RWPE1 (cell line): ENCODE data around the gene SRPK2.
"Not testable (repeated sequence)": the region's sequence is repeated elsewhere in the genome, so short reads cannot be mapped to it uniquely, and the experiment has no call there.

Experiments
- CTCF ChIA-PET: fragments of 350-600 bp; sonication (Branson Sonifier 250); formaldehyde crosslinking; extraction: SDS; loops from one replicate; lab custom pipeline; 2021; lab: Yijun Ruan, JAX
- POLR2A ChIA-PET: fragments of 400-600 bp; formaldehyde crosslinking; extraction: SDS; loops from one replicate; lab custom pipeline; 2020; ENCODE audit warnings: antibody characterized with exemption; ENCODE audit not compliant: low non-redundant PET; lab: Yijun Ruan, JAX
- DNase-seq: peaks from one replicate; pipeline ENCODE4 v3.0.0; 2012; ENCODE audit warnings: low spot score
- H3K27ac ChIP-seq: fragments of 450-650 bp; 2 replicates; pipeline ENCODE4 v1.5.1; 2017
- TF ChIP-seq, protein P1 (sequence below): fragments of 450-650 bp; conservative IDR thresholded peaks from 2 replicates; pipeline ENCODE4 v1.5.1; 2017; ENCODE audit warnings: low read depth, mild to moderate bottlenecking

SRPK2 gene

DNA sequence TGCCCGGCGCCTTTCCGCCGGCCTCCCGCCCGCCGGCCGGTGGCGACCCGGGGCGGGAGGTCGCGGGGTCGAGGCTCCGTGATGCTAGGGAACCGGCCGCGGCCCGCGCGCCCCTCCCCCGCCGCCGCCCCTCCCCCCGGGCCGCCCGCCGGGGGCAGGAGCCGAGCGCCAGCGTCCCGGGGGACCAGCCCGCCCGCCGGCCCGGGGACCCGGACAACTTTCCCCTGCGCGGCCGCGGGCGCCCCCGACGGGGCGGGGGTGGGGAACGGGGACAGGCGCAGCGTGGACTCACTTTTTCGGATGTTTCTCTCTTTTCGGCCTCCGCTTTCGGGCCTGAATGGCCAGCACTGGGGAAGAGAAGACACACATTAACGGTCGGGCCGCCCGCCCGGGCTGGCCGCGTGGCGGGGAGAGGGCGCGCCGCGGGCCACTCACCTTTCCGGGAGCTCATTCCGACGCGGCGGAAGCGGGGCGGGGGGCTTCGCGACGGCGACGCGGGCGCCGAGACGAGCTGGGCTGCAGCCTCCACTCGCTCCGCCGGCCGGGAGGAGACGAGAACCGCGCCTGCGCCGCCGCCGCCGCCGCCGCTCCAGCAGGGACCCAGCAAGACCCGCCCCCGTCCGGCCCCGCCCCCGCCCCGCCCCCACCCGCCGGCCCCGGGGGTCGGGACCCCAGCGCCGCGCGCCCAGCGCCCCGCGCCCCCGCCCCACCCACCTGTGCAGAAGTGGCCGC lies at the start of gene SRPK2:
TSS of gene SRPK2 (minus strand) at position 566 of the 732 bp plus-strand sequence.
- ChIA-PET POLR2A (no interaction called here), CTCF (no interaction called here)
- H3K27ac ChIP-seq = peak within 1 kb of the TSS; percentile 76
- TF ChIP-seq, protein P1, sequence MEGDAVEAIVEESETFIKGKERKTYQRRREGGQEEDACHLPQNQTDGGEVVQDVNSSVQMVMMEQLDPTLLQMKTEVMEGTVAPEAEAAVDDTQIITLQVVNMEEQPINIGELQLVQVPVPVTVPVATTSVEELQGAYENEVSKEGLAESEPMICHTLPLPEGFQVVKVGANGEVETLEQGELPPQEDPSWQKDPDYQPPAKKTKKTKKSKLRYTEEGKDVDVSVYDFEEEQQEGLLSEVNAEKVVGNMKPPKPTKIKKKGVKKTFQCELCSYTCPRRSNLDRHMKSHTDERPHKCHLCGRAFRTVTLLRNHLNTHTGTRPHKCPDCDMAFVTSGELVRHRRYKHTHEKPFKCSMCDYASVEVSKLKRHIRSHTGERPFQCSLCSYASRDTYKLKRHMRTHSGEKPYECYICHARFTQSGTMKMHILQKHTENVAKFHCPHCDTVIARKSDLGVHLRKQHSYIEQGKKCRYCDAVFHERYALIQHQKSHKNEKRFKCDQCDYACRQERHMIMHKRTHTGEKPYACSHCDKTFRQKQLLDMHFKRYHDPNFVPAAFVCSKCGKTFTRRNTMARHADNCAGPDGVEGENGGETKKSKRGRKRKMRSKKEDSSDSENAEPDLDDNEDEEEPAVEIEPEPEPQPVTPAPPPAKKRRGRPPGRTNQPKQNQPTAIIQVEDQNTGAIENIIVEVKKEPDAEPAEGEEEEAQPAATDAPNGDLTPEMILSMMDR = no peak
- DNase-seq = peak; percentile 70

GRCh38 chr7:105438254-105438653 lies 49.5 kb upstream of the SRPK2 start:
- CTCF ChIA-PET = interaction anchor here (0.5 kb wide), 1 partner anchor 621 kb away, joined by 3 read pairs; no protein-coding TSS in a partner anchor
- no peak for DNase-seq
- TF ChIP-seq, protein P1 = no peak
- no peak overlapping the region for H3K27ac ChIP-seq
- POLR2A ChIA-PET = no interaction called here

GRCh38 chr7:105437356-105437755 lies 48.6 kb upstream of the SRPK2 start:
- POLR2A ChIA-PET, DNase-seq, H3K27ac ChIP-seq, CTCF ChIA-PET: not testable (repeated sequence)

DNA sequence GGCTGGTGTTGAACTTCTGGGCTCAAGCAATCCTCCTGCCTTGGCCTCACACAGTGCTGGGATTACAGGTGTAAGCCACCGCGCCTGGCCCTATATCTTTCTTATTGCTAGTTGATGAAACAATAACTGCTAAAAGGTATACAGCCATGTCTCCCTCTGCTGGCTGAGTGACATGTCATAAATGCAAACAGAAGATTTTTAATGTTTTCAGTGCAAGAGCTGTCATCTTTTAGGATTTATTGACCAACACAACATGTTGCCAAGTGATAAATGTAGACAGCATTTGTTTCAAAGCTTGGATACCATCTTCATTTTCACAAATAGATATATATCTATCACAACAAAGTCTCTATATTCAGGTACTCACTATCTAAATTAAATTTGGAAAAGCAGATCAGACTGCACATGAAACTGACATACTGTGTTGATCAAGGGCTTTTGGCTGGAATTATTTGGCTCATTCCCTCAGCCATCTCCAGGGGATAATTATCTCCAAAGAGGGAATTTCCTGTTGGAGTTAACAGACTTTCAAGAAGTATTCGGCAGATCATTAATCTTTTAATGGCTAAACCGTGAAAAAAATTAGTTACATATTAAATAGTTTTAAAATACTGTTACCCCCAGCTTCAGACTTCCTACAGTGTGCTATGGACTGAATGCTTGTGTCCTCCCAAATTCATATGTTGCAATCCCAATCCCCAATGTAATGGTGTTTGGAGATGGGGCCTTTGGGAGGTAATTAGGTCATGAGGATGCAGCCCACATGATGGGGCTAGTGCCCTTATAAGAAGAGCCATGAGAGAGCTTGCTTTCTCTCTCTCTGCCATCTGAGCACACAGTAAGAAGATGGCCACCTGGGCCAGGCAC lies 41.3 kb upstream of the SRPK2 start:
- DNase-seq = peak; percentile 61
- CTCF ChIA-PET = interaction anchor here (0.6 to 1.3 kb wide), 5 partner anchors 17 to 325 kb away, joined by 3 to 5 read pairs (median 3); no protein-coding TSS in a partner anchor
- POLR2A ChIA-PET = no interaction called here
- TF ChIP-seq, protein P1 = peak; percentile 77
- no peak overlapping the region for H3K27ac ChIP-seq

- POLR2A ChIA-PET = no interaction called here
- CTCF ChIA-PET = no interaction called here
Measured at GRCh38 chr7:105426606-105427146, 38.0 kb upstream of the SRPK2 start.

GRCh38 chr7:105423987-105424386 lies 35.3 kb upstream of the SRPK2 start:
- ChIA-PET CTCF (no interaction called here), POLR2A (no interaction called here)
- no peak for DNase-seq
- no peak overlapping the region for H3K27ac ChIP-seq
- TF ChIP-seq, protein P1 = no peak

More at GRCh38 chr7:105426606-105427146, 38.0 kb upstream of the SRPK2 start:
- DNase-seq = no peak
- TF ChIP-seq, protein P1 = no peak
- H3K27ac ChIP-seq = no peak overlapping the region
